A549 (cell line): ENCODE measurements around the gene ZG16. TPM values are rescaled to one million over a fixed set of nuclear protein-coding genes. Genes with fewer than 3 reads are reported as not detected.
A peak's percentile ranks its signal among the peaks of the same experiment; 100 is the strongest.
"Not testable (repeated sequence)": the region's sequence is repeated elsewhere in the genome, so short reads cannot be mapped to it uniquely, and the experiment has no call there.

Experiments
- ATAC-seq, 2 experiments: fragments of 200-7000 bp in 1 of 2; fragments of >200 bp in 1 of 2; cut with Nextera tagmentation in 1 of 2; cut with Tn5 transposase in 1 of 2; 3 replicates each; pipeline versions ENCODE4 v1.8.0 to v1.9.1; 2018 to 2020; ENCODE audit warnings: mild to moderate bottlenecking in 1 of 2, moderate library complexity in 1 of 2
- CTCF ChIA-PET: fragments of 300-600 bp; sonication (Branson Sonifier 250); formaldehyde crosslinking; extraction: SDS; loops from one replicate; lab custom pipeline; 2021; ENCODE audit warnings: antibody characterized with exemption, inconsistent platforms; lab: Yijun Ruan, JAX
- POLR2A ChIA-PET: fragments of 350-600 bp; formaldehyde crosslinking; extraction: SDS; loops from one replicate; lab custom pipeline; 2021; ENCODE audit warnings: antibody characterized with exemption, inconsistent platforms; lab: Yijun Ruan, JAX
- DNase-seq, 2 experiments: peaks; one replicate each; pipeline versions ENCODE4 v3.0.0 to v3.0.0-alpha.2; 2011 to 2016; ENCODE audit warnings: low read depth in 1 of 2, low spot score in 1 of 2
- FAIRE-seq: peaks from 2 replicates; lab custom pipeline; 2011; peaks lifted over from hg19 to GRCh38; lab: Jason Lieb, UNC
- H3K27ac ChIP-seq, 2 experiments: fragments of >200 bp; sonication (Bioruptor Twin); formaldehyde crosslinking; 3 replicates each; pipeline ENCODE4 v1.5.1; 2016 to 2017
- H3K4me1 ChIP-seq: fragments of >200 bp; sonication (Bioruptor Twin); formaldehyde crosslinking; 3 replicates; pipeline ENCODE4 v1.6.1; 2016
- H3K4me2 ChIP-seq: fragments of >200 bp; sonication (Bioruptor Twin); formaldehyde crosslinking; 3 replicates; pipeline ENCODE4 v1.6.1; 2016
- H3K4me3 ChIP-seq: fragments of >200 bp; sonication (Bioruptor Twin); formaldehyde crosslinking; 3 replicates; pipeline ENCODE4 v1.5.1; 2016
- H3K9me3 ChIP-seq: fragments of >200 bp; sonication (Bioruptor Twin); formaldehyde crosslinking; 3 replicates; pipeline ENCODE4 v1.6.1; 2016
- CBX2 ChIP-seq: fragments of 200-600 bp; sonication (generic); IDR thresholded peaks from 2 replicates; pipeline ENCODE4 v1.6.1; 2016; ENCODE audit warnings: low read depth, mild to moderate bottlenecking, borderline replicate concordance
- CBX8 ChIP-seq: fragments of 200-600 bp; sonication (generic); IDR thresholded peaks from 2 replicates; pipeline ENCODE4 v1.6.1; 2016
- HDAC2 ChIP-seq: fragments of 200-600 bp; sonication (generic); IDR thresholded peaks from 2 replicates; pipeline ENCODE4 v1.6.1; 2016
- NFE2L2 ChIP-seq: fragments of 150-350 bp; conservative IDR thresholded peaks from 2 replicates; pipeline ENCODE4 v1.6.1; 2014; ENCODE audit warnings: low read length
- NPAS2 ChIP-seq: fragments of 250-450 bp; sonication (Bioruptor Pico); IDR thresholded peaks from 2 replicates; pipeline ENCODE4 v1.8.0; 2022; ENCODE audit warnings: mild to moderate bottlenecking, moderate library complexity, borderline replicate concordance
- PHF8 ChIP-seq: fragments of 200-600 bp; sonication (generic); IDR thresholded peaks from 2 replicates; pipeline ENCODE4 v1.6.1; 2016; ENCODE audit warnings: low read depth, mild to moderate bottlenecking, antibody characterized with exemption, moderate library complexity, borderline replicate concordance
- RAD21 ChIP-seq, 2 experiments: fragments of >200 bp in 1 of 2; sonication (Bioruptor Twin) in 1 of 2; formaldehyde crosslinking in 1 of 2; IDR thresholded peaks in 1 of 2; conservative IDR thresholded peaks in 1 of 2; 2 replicates in 1 of 2; 3 replicates in 1 of 2; pipeline ENCODE4 v1.6.1; 2012 to 2018; ENCODE audit warnings: inconsistent platforms in 1 of 2
- WGBS: methylation state at CpG from one replicate; pipeline ENCODE4 v1.1.6; 2017; ENCODE audit errors: missing lambda C conversion rate; 5-methylcytosine and 5-hydroxymethylcytosine counted together
- polyA plus RNA-seq, 4 experiments: library from polyadenylated mRNA; depleted of rRNA in 3 of 4; stranded (reverse); fragments of >200 nt; fragmentation: RNase III in 1 of 4; extraction: RNeasy Plus Mini Kit Qiagen cat#74134 plus additional on column Dnase treatment in 1 of 4; gene quantifications; 2 replicates in 3 of 4; 3 replicates in 1 of 4; pipeline ENCODE4 v1.2.3, GENCODE V29; 2011 to 2017
- TF ChIP-seq, protein P1 (sequence below): fragments of 250-450 bp; sonication (Bioruptor Pico); IDR thresholded peaks from 2 replicates; pipeline ENCODE4 v1.5.0; 2021; ENCODE audit warnings: mild to moderate bottlenecking, moderate library complexity, borderline replicate concordance
- TF ChIP-seq, protein P2 (sequence below): fragments of 250-450 bp; sonication (Bioruptor Pico); IDR thresholded peaks from 2 replicates; pipeline ENCODE4 v1.5.0; 2020; ENCODE audit warnings: low read depth, mild to moderate bottlenecking, moderate library complexity
- TF ChIP-seq, protein P3 (sequence below): IDR thresholded peaks from 2 replicates; pipeline ENCODE4 v1.6.1; 2012

Gene ZG16
- polyA plus RNA-seq, 2 of the 4 experiments (the other 2 are of a cell fraction), result not detected

DNA sequence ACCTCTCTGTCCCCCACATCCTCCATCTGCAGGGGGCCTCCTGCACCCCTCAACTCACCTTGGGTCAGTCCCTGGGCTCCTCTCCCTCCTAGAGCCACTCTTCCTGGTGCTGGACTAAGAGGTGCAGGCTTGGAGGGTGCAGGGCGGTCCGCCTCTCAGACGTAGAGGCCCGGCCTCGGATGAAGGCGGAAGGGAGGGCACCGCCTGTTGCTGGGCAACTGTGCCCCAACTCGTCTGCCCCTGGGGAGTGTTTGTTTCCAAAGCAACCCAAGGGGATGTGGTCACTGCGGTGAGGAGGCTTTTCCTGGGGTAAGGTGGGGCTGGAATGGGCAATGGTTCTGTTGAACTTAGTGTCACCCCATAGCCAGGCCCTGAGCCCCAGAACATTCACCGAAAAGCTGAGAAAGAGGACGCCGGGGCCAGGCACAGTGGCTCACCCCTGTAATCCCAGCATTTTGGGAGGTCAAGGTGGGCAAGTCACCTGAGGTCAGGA lies 32.2 kb upstream of the ZG16 start, which contains the start of gene C16orf54:
TSS of gene C16orf54 (minus strand) at position 138 of the 493 bp plus-strand sequence. CDS start 1,039 bp downstream, outside the sequence.
- CTCF ChIA-PET, result interaction anchor here (0.6 to 0.9 kb wide), 2 partner anchors 10 to 17 kb away, joined by 3 to 4 read pairs; no protein-coding TSS in a partner anchor
- POLR2A ChIA-PET, result interaction anchor here (0.6 kb wide), 1 partner anchor 31 kb away, joined by 3 read pairs; no protein-coding TSS in a partner anchor
- Histone ChIP-seq H3K4me2 (no peak within 1 kb of the TSS), H3K27ac (no peak within 1 kb of the TSS)
- no peak for ATAC-seq
- WGBS, result 88% methylated on average over 11 of the region's 12 CpGs
- TF ChIP-seq RAD21 (conservative IDR thresholded peaks at IDR 0.05 in 1 of 2, IDR thresholded peaks at IDR 0.05 in 1 of 2) (no peak), CBX2 (no peak)
- TF ChIP-seq, protein P1, sequence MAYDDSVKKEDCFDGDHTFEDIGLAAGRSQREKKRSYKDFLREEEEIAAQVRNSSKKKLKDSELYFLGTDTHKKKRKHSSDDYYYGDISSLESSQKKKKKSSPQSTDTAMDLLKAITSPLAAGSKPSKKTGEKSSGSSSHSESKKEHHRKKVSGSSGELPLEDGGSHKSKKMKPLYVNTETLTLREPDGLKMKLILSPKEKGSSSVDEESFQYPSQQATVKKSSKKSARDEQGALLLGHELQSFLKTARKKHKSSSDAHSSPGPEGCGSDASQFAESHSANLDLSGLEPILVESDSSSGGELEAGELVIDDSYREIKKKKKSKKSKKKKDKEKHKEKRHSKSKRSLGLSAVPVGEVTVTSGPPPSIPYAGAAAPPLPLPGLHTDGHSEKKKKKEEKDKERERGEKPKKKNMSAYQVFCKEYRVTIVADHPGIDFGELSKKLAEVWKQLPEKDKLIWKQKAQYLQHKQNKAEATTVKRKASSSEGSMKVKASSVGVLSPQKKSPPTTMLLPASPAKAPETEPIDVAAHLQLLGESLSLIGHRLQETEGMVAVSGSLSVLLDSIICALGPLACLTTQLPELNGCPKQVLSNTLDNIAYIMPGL, result no peak
- TF ChIP-seq, all 56 proteins: peak for 0
- H3K4me1 ChIP-seq, result no peaks in the 10 kb centered on the region
- H3K9me3 ChIP-seq, result no peaks in the 10 kb centered on the region
- DNase-seq (no peak), FAIRE-seq (no peak)
- no peak within 1 kb of the TSS for H3K4me3 ChIP-seq

DNA sequence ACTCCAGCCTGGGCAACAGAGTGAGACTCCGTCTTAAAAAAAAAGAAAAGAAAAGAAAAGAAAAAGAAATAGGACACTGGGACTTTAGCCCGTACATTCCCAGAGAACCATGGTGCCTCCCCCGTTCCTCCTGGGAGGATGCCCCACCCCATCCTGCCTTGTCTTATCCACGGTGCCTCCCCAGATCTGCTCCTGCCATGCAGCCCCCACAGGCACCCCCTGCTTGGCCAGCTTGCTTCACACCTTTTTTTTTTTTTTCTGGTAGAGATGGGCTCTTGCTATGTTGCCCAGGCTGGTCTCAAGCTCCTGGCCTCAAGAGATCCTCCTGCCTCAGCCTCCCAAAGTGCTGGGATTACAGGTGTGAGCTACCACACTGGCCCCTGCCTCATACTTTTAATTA lies 31.5 kb upstream of the ZG16 start:
- DNase-seq, ATAC-seq, H3K4me2 ChIP-seq, H3K27ac ChIP-seq, H3K4me1 ChIP-seq, H3K9me3 ChIP-seq, FAIRE-seq, H3K4me3 ChIP-seq: not testable (repeated sequence)
- WGBS, result 66% methylated on average over 4 of the region's 4 CpGs
- POLR2A ChIA-PET, result interaction anchor here (0.6 kb wide), 1 partner anchor 30 kb away, joined by 3 read pairs; no protein-coding TSS in a partner anchor
- CTCF ChIA-PET, result interaction anchor here (0.6 to 0.9 kb wide), 2 partner anchors 10 to 17 kb away, joined by 3 to 4 read pairs; no protein-coding TSS in a partner anchor

DNA sequence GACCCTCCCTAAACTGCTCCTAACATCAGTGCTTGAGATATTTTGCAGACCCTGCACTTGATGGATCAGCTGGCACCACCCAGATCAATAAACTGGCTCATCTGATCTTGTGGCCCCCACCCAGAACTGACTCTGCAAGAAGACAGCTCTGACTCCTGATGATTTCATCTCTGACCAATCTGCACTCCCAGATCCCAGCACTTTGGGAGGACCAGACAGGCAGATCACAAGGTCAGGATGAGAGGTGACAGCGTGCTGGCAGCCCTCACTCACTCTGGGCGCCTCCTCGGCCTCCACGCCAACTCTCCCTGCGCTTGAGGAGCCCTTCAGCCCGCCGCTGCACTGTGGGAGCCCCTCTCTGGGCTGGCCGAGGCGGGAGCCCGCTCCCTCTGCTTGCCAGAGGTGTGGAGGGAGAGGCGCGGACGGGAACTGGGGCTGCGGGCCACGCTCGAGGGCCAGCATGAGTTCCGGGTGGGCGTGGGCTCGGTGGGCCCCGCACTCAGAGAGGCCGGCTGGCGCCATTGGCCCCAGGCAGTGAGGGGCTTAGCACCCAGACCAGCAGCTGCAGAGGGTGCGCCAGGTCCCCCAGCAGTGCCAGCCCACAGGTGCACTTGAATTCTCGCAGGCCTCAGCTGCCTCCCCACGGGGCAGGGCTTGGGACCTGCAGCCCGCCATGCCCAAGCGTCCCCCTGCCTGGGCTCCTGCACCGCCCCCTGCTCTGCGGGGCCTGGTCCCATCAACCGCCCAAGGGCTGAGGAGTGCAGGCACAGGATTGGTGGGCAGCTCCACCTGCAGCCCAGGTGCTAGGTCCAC lies 29.9 kb upstream of the ZG16 start:
- POLR2A ChIA-PET, result no interaction called here
- FAIRE-seq, result no peak

DNA sequence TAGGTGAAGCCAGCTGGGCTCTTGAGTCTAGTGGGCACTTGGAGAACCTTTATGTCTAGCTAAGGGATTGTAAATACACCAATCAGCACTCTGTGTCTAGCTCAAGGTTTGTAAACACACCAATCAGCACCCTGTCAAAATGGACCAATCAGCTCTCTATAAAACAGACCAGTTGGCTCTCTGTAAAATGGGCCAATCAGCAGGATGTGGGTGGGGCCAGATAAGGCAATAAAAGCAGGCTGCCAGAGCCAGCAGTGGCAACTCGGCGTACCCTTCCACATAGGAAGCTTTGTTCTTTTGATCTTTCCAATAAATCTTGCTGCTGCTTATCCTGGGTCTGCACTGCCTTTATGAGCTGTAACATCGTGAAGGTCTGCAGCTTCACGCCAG lies 29.3 kb upstream of the ZG16 start:
- WGBS, result 74% methylated on average over 4 of the region's 4 CpGs
- FAIRE-seq, POLR2A ChIA-PET: not testable (repeated sequence)

More for the DNA sequence above, 29.9 kb upstream of the ZG16 start:
- TF ChIP-seq CBX8 (no peak), PHF8 (no peak), NFE2L2 (no peak), NPAS2 (CRISPR knock-in tag) (no peak), HDAC2 (no peak), RAD21 (conservative IDR thresholded peaks at IDR 0.05 in 1 of 2, IDR thresholded peaks at IDR 0.05 in 1 of 2) (no peak)
- TF ChIP-seq, protein P2, sequence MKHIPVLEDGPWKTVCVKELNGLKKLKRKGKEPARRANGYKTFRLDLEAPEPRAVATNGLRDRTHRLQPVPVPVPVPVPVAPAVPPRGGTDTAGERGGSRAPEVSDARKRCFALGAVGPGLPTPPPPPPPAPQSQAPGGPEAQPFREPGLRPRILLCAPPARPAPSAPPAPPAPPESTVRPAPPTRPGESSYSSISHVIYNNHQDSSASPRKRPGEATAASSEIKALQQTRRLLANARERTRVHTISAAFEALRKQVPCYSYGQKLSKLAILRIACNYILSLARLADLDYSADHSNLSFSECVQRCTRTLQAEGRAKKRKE (CRISPR knock-in tag), result no peak
- TF ChIP-seq, protein P3, sequence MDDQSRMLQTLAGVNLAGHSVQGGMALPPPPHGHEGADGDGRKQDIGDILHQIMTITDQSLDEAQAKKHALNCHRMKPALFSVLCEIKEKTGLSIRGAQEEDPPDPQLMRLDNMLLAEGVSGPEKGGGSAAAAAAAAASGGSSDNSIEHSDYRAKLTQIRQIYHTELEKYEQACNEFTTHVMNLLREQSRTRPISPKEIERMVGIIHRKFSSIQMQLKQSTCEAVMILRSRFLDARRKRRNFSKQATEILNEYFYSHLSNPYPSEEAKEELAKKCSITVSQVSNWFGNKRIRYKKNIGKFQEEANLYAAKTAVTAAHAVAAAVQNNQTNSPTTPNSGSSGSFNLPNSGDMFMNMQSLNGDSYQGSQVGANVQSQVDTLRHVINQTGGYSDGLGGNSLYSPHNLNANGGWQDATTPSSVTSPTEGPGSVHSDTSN, result no peak
- no peak for DNase-seq
- 82% methylated on average over 18 of the region's 30 CpGs for WGBS
- Histone ChIP-seq H3K9me3 (no peaks in the 10 kb centered on the region), H3K4me1 (no peaks in the 10 kb centered on the region), H3K27ac (no peak overlapping the region), H3K4me3 (no peak overlapping the region), H3K4me2 (no peak overlapping the region)
- 0 out of 6 replicates have a peak, but pooled peaks of 1 of the 2 experiments have one; percentile 32 for ATAC-seq
- CTCF ChIA-PET, result interaction anchor here (0.5 to 1.8 kb wide), 6 partner anchors 18 to 60 kb away, joined by 3 to 5 read pairs (median 4); partner anchors contain the start of gene KIF22

More for the DNA sequence above, 29.3 kb upstream of the ZG16 start:
- CTCF ChIA-PET, result interaction anchor here (0.6 to 1.8 kb wide), 6 partner anchors 19 to 99 kb away, joined by 3 to 5 read pairs (median 4); partner anchors contain the start of gene KIF22
- not testable (repeated sequence) for H3K9me3 ChIP-seq, ATAC-seq, H3K4me3 ChIP-seq, H3K4me2 ChIP-seq, DNase-seq, H3K27ac ChIP-seq, H3K4me1 ChIP-seq
